H9 (cell line): ENCODE results near the gene MST1R. TPM values are rescaled to one million over a fixed set of nuclear protein-coding genes. Genes with fewer than 3 reads are reported as not detected.

Experiments
- DNase-seq: peaks from one replicate; pipeline ENCODE4 v3.0.0-alpha.2; 2017
- H2AFZ ChIP-seq: one replicate; pipeline ENCODE4 v1.6.1; 2013; ENCODE audit warnings: mild to moderate bottlenecking, low read length, control low read depth, moderate library complexity
- H2AK5ac ChIP-seq: 2 replicates; pipeline ENCODE4 v1.6.1; 2013; ENCODE audit warnings: low read length, control low read depth, mixed read lengths; ENCODE audit not compliant: insufficient read length
- H2BK120ac ChIP-seq: one replicate; pipeline ENCODE4 v1.6.1; 2013; ENCODE audit warnings: low read depth, mild to moderate bottlenecking, low read length, control low read depth, inconsistent platforms; ENCODE audit not compliant: poor library complexity, severe bottlenecking
- H2BK12ac ChIP-seq: 2 replicates; pipeline ENCODE4 v1.6.1; 2013; ENCODE audit warnings: low read length, control low read depth, mixed read lengths, low read depth; ENCODE audit not compliant: insufficient read length
- H2BK15ac ChIP-seq: 2 replicates; pipeline ENCODE4 v1.6.1; 2013; ENCODE audit warnings: low read depth, low read length, control low read depth
- H2BK20ac ChIP-seq: one replicate; pipeline ENCODE4 v1.6.1; 2013; ENCODE audit warnings: low read depth, mild to moderate bottlenecking, low read length, control low read depth, inconsistent platforms; ENCODE audit not compliant: poor library complexity, severe bottlenecking
- H2BK5ac ChIP-seq: 2 replicates; pipeline ENCODE4 v1.6.1; 2013; ENCODE audit warnings: low read length, control low read depth, mixed read lengths; ENCODE audit not compliant: insufficient read length
- H3K14ac ChIP-seq: 2 replicates; pipeline ENCODE4 v1.6.1; 2013; ENCODE audit warnings: low read length, control low read depth; ENCODE audit not compliant: insufficient read depth
- H3K18ac ChIP-seq: 2 replicates; pipeline ENCODE4 v1.6.1; 2013; ENCODE audit warnings: low read depth, mild to moderate bottlenecking, mixed read lengths, low read length, control low read depth; ENCODE audit not compliant: insufficient read length
- H3K23ac ChIP-seq: 2 replicates; pipeline ENCODE4 v1.6.1; 2013; ENCODE audit warnings: low read length, control low read depth, mixed read lengths, low read depth; ENCODE audit not compliant: insufficient read length
- H3K23me2 ChIP-seq: 2 replicates; pipeline ENCODE4 v1.6.1; 2013; ENCODE audit warnings: low read depth, mild to moderate bottlenecking, mixed read lengths, low read length, control low read depth; ENCODE audit not compliant: insufficient read length, poor library complexity, severe bottlenecking
- H3K27ac ChIP-seq: 2 replicates; pipeline ENCODE4 v1.5.1; 2013; ENCODE audit warnings: low read length, control low read depth, mixed read lengths, low read depth; ENCODE audit not compliant: insufficient read length
- H3K27me3 ChIP-seq: 2 replicates; pipeline ENCODE4 v1.6.1; 2013; ENCODE audit warnings: low read length, control low read depth, inconsistent platforms; ENCODE audit not compliant: insufficient read depth
- H3K4ac ChIP-seq: 2 replicates; pipeline ENCODE4 v1.6.1; 2013; ENCODE audit warnings: low read depth, mild to moderate bottlenecking, control low read depth, inconsistent platforms, low read length, moderate library complexity
- H3K4me1 ChIP-seq: 2 replicates; pipeline ENCODE4 v1.6.1; 2013; ENCODE audit warnings: low read length, control low read depth, inconsistent platforms; ENCODE audit not compliant: insufficient read depth
- H3K4me2 ChIP-seq: 2 replicates; pipeline ENCODE4 v1.6.1; 2013; ENCODE audit warnings: low read length, control low read depth, mixed read lengths; ENCODE audit not compliant: insufficient read length, insufficient read depth
- H3K56ac ChIP-seq: 2 replicates; pipeline ENCODE4 v1.6.1; 2013; ENCODE audit warnings: low read depth, mild to moderate bottlenecking, mixed read lengths, low read length, control low read depth; ENCODE audit not compliant: insufficient read length
- H3K79me1 ChIP-seq: 2 replicates; pipeline ENCODE4 v1.6.1; 2013; ENCODE audit warnings: low read depth, mild to moderate bottlenecking, moderate library complexity, low read length, control low read depth, inconsistent platforms; ENCODE audit not compliant: insufficient read depth, poor library complexity, severe bottlenecking
- H3K79me2 ChIP-seq: 2 replicates; pipeline ENCODE4 v1.6.1; 2013; ENCODE audit warnings: low read length, control low read depth, inconsistent platforms; ENCODE audit not compliant: insufficient read depth
- H3K9ac ChIP-seq: 2 replicates; pipeline ENCODE4 v1.6.1; 2013; ENCODE audit warnings: low read length, control low read depth, mixed read lengths; ENCODE audit not compliant: insufficient read length; ENCODE audit errors: extremely low read depth
- H3K9me3 ChIP-seq: one replicate; pipeline ENCODE4 v1.6.1; 2013; ENCODE audit warnings: low read depth, low read length, inconsistent platforms; ENCODE audit not compliant: control insufficient read depth
- H3T11ph ChIP-seq: one replicate; pipeline ENCODE4 v1.6.1; 2013; ENCODE audit warnings: mild to moderate bottlenecking, low read length, control low read depth, inconsistent platforms
- H4K20me1 ChIP-seq: one replicate; pipeline ENCODE4 v1.6.1; 2013; ENCODE audit not compliant: control insufficient read depth, insufficient read length, insufficient read depth
- H4K5ac ChIP-seq: 2 replicates; pipeline ENCODE4 v1.6.1; 2013; ENCODE audit warnings: low read depth, mild to moderate bottlenecking, mixed read lengths, low read length, control low read depth; ENCODE audit not compliant: insufficient read length
- H4K8ac ChIP-seq: replicated peaks from 2 replicates; pipeline ENCODE4 v1.6.1; 2013; ENCODE audit warnings: low read length, control low read depth, mixed read lengths, low read depth; ENCODE audit not compliant: insufficient read length
- H4K91ac ChIP-seq: 2 replicates; pipeline ENCODE4 v1.6.1; 2013; ENCODE audit warnings: low read depth, mild to moderate bottlenecking, moderate library complexity, mixed read lengths, low read length, control low read depth; ENCODE audit not compliant: insufficient read length
- H3K27ac Mint-ChIP-seq, 3 experiments: 2 replicates in 2 of 3; 3 replicates in 1 of 3; pipeline ENCODE4 v1.8.0; 2020 to 2021; ENCODE audit warnings: mixed read lengths in 3 of 3, mild to moderate bottlenecking in 1 of 3, moderate library complexity in 1 of 3
- H3K27me3 Mint-ChIP-seq: 2 replicates; pipeline ENCODE4 v1.8.0; 2021; ENCODE audit warnings: low read depth, mild to moderate bottlenecking, moderate library complexity, mixed read lengths
- H3K36me3 Mint-ChIP-seq, 3 experiments: 2 replicates in 2 of 3; 3 replicates in 1 of 3; pipeline ENCODE4 v1.8.0; 2020 to 2021; ENCODE audit warnings: low read depth in 3 of 3, mixed read lengths in 3 of 3; ENCODE audit not compliant: insufficient read depth in 1 of 3
- H3K4me1 Mint-ChIP-seq, 2 experiments: 2 replicates each; pipeline ENCODE4 v1.8.0; 2020; ENCODE audit warnings: mixed read lengths in 2 of 2
- H3K4me3 Mint-ChIP-seq, 2 experiments: 2 replicates in 1 of 2; 3 replicates in 1 of 2; pipeline ENCODE4 v1.8.0; 2020 to 2021; ENCODE audit warnings: mild to moderate bottlenecking in 2 of 2, mixed read lengths in 2 of 2, moderate library complexity in 1 of 2
- H3K9me3 Mint-ChIP-seq, 2 experiments: 2 replicates in 1 of 2; 3 replicates in 1 of 2; pipeline ENCODE4 v1.8.0; 2020; ENCODE audit warnings: mild to moderate bottlenecking in 2 of 2, mixed read lengths in 2 of 2, moderate library complexity in 1 of 2
- CTCF ChIP-seq: fragments of 200-600 bp; sonication (generic); conservative IDR thresholded peaks from 3 replicates; pipeline ENCODE4 v1.8.0; 2021; ENCODE audit warnings: antibody characterized with exemption, mild to moderate bottlenecking
- WGBS: extraction: QIAGEN DNeasy Blood & Tissue Kit; methylation state at CpG from one replicate; pipeline ENCODE4 v1.1.7; 2013; ENCODE audit warnings: missing lambda C conversion rate, low lambda C conversion rate, mixed read lengths; ENCODE audit not compliant: insufficient read length; ENCODE audit errors: extremely low coverage; 5-methylcytosine and 5-hydroxymethylcytosine counted together
- total RNA-seq: library from RNA; stranded (reverse); gene quantifications from 2 replicates; pipeline ENCODE4 v1.2.1, GENCODE V29; 2021

Gene MST1R
- total RNA-seq, 1 experiment from 2014 or later: 4.9 TPM

- Mint-ChIP-seq H3K9me3 (no peaks in the 10 kb centered on the region; a peak in 1 of 5 replicates), H3K27me3 (no peaks in the 10 kb centered on the region), H3K27ac (peak overlapping the region; percentile 92 to 98 (median 96); a peak in 6 of 7 replicates), H3K36me3 (peaks cover 12 to 18% (median 14%) of the 10 kb centered on the region in 3 experiments; a peak in 6 of 7 replicates), H3K4me3 (peak overlapping the region; percentile 97 to 99), H3K4me1 (peaks cover 4 to 9% of the 10 kb centered on the region in 2 experiments)
- Histone ChIP-seq H2BK12ac (no peak overlapping the region), H2BK120ac (no peak overlapping the region), H3K18ac (no peak overlapping the region), H3T11ph (no peak overlapping the region), H3K27me3 (no peaks in the 10 kb centered on the region), H3K27ac (no peak overlapping the region), H3K79me2 (peaks cover 25% of the 10 kb centered on the region; the same call in 1 of the 2 replicates), H3K4me1 (no peaks in the 10 kb centered on the region), H2BK20ac (no peak overlapping the region), H3K14ac (no peak overlapping the region), H4K5ac (no peak overlapping the region), H3K4me2 (peak overlapping the region; percentile 80), H3K56ac (no peak overlapping the region), H3K9ac (peak overlapping the region; percentile 87), H4K8ac (no peak overlapping the region), H2AFZ (no peak overlapping the region), H3K23ac (no peak overlapping the region), H3K79me1 (no peaks in the 10 kb centered on the region), H3K4ac (no peak overlapping the region), H4K91ac (no peak overlapping the region), H3K23me2 (peaks cover 3% of the 10 kb centered on the region), H2AK5ac (no peak overlapping the region), H2BK5ac (no peak overlapping the region), H4K20me1 (no peaks in the 10 kb centered on the region), H3K9me3 (no peaks in the 10 kb centered on the region), H2BK15ac (no peak overlapping the region)
- TF ChIP-seq CTCF: no peak
- no peak for DNase-seq
- no CpG with 5 or more reads among the region's 23 CpGs for WGBS
Measured at GRCh38 chr3:49940667-49941249, 37.1 kb upstream of the MST1R start.
